GM18526 (cell line): ENCODE results near the gene PPP1CA.

Source experiments
- POLR2A ChIP-seq: IDR thresholded peaks from 3 replicates; pipeline ENCODE4 v1.6.1; 2011; ENCODE audit not compliant: insufficient read length; ENCODE audit errors: extremely low read depth

Gene PPP1CA

GRCh38 chr11:67401495-67402191, at the start of gene PPP1CA:
Gene PPP1CA (minus strand): TSS chr11:67401858. CDS start chr11:67401782, 76 bp downstream.
- peak; percentile 89 for TF ChIP-seq POLR2A

DNA sequence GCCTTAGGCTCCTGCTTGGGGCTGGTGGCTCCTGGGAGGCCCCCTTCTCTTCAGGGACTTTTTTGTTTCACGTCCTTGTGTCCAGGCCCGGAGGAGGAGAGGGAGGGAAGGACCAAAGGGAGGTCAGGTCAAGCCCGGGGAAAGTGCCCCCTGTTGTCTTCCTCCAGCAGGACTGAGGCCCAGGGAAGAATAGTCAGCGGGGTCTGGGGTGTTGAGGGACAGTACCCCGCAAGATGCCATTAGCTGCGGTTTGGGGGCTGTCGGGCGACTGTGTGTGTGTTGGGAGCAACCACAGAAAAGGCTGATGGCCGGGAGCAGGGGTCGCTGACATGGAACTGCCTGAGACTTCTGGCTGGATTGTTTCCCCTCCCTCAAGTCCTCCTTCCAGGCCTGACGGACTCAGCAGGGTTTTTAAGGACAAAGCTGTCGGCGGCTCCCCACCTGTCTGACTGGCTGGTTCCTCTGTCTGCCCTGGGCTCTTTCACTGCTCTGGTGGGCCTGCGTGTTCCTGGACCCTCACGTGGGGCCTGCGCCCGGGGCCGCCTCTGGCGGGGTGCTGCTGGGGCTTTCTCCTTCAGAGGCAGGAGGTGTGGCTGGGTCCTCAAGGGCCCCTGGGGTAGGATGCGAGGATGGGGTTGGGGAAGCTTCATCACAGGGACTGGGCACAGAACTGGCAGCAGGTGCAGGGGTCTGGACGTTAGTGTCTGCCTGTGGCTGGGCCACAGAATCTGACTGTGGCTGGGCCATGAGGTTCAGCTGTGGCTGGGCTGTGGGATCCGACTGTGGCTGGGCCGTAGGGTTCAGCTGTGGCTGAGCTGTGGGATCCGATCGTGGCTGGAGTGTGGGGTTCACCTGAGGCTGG, 49.4 kb upstream of the PPP1CA start:
- no peak for TF ChIP-seq POLR2A

GRCh38 chr11:67449116-67449844, 47.6 kb upstream of the PPP1CA start:
- TF ChIP-seq POLR2A: no peak

DNA sequence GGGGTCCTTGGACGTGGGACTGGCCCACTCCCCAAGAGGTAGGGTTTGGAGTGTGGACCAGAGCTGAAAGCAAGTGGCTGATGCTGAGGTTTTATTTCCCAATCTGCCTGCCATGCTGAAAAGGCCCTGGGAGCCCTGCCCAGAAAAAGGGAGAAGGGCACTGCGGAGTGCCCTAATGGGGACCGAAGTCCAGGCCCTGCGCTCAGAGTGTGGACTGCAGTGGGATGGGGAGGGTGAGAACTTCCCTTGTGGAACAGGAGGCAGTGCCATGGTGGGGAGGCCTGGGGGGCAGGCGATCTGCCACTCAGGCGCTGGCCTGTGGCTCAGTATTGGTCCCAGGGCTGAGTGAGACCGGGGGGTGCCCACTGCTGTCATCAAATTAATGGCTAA, 46.6 kb upstream of the PPP1CA start:
- no peak for TF ChIP-seq POLR2A

DNA sequence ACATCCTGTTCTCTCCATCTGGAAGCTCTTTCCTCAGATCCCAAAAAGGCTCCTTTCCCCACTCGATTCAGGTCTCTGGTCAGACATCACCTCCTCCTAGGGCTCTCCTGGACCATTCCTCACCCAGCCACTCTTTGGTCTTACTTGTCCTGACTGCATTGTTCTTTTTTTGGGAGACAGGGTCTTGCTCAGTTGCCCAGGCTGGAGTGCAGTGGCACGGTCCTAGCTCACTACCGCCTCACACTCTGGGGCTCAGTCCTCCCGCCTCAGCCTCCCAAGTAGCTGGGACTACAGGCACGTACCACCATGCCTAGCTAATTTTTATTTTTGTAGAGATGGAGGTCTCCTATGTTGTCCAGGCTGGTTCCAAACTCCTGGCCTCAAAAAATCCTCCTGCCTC, 43.9 kb upstream of the PPP1CA start:
- no peak for TF ChIP-seq POLR2A

DNA sequence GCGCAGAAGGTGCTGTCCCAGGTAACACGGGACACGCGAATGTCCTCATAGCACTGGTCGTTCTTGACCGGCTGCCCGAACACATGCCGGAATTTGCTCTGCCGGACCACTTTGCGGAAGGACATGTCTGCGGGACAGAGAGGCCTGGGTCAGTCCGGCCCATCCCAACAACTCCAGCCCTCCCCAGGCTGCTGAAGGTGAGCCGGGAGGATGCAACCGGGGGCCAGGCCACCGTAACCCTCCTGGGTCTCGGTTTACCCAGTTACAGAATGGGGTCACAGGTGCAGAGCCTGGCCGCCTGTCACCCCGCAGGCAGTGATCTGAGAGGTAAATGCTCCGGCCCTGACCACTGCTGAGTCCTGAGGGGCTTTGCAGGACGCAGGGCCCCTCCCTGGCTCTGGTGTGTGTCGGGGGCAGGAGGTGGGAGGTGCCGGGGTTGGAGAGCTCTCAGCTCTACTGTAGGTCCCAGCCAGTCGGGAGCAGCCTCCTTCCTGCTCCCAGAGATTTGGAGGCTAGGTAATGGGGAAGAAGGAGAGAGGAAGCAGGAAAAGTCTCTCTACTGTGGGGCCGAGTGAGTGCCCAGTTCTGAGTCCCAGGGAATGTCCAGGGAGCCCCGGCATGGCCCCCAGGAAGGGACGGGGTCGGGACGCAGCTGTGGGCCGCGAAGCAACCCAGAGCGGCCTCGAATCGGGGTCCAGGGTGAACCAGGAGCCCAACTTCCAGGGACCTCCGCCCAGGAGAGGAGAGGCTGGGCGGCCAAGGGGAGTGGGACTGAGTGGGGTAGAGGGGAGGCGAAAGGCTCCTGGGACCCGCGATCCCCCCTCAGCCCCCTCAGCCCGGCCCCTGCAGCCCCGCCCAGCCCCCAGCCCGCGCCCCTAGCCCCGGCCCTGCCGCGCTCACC, 41.1 kb upstream of the PPP1CA start:
- peak; percentile 22 for TF ChIP-seq POLR2A

- no peak for TF ChIP-seq POLR2A
Measured at GRCh38 chr11:67441731-67442351, 40.2 kb upstream of the PPP1CA start.

- no peak for TF ChIP-seq POLR2A
Measured at GRCh38 chr11:67441098-67441563, 39.5 kb upstream of the PPP1CA start.

- peak; percentile 22 for TF ChIP-seq POLR2A
Measured at GRCh38 chr11:67440229-67441097, 38.8 kb upstream of the PPP1CA start.

DNA sequence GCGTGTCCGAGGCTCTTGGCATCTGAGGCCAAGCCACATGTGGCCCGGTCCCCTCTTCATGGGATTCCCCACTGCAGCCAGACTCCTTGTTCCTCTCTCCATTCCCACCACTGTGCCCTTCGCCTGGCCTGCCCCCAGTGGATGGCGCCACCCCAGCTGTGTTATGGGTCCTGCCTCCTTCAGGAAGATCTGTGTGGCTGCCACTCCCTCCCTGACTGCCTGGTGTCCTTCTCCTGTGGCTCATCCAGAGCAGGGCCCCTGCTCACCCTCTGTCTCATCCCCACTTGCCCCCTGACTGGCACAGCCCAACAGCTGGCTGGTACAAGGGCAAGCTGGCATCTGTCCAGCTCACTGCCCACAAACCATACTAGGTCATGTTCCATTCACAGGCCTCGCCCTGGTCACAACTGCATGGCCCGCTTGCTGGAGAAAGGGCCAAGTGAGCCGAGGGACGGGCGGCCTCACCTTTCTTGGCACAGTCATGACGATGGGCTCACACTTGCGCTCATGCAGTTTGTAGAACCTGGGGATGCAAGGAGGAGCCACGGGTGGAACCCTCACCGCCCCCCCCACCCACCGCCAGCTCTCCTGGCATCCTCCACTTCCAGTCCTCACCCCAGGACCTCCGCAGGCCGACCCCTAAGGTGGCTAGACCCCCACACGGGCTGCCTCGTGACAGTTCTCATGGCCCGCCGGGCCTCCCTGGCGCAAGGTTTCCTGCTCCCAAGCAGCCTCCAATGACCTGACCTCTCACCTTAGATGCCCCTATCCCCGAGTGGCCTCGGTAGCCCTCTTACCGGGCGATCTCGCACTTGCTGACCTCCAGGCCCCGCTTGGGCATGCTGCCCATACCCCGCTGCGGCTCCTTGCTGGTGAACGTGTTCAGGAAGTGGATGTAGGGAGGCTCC, 37.9 kb upstream of the PPP1CA start:
- peak; percentile 12 for TF ChIP-seq POLR2A

DNA sequence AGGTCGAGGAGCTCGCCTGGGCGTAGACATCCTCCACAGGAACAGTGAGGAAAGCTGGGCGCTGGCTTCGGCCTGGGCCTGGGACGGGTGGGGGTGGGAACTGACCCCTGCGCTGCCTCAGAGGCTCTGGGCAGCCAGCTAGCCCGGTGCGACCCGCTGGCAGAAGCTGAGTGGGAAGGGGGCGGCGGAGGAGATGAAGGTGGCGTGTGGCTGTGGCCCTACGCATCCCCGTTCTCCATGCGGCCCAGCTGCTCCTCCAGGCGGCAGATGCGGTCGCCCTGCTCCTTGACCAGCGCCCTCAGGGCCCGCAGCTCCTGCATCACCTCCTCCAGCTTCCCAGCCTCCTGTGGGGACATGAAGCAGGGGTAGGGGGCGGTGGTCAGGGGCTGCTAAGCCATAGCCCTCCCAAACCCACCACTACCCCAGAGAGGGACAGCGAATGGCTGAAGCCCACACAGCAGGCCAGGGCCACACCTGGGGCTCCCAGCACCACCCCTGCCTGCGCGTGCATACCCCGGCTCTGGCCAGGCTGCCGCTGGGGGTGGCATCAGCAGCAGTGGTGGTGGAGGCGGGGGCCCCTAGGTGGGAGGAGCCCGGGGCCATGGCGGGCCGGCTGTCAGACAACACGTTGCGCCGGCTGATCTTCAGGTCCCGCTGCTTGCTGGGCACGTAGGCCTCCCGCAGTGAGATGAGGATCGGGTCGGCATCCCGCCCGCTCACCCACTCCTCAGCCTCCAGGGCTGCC, 36.7 kb upstream of the PPP1CA start:
- no peak for TF ChIP-seq POLR2A

DNA sequence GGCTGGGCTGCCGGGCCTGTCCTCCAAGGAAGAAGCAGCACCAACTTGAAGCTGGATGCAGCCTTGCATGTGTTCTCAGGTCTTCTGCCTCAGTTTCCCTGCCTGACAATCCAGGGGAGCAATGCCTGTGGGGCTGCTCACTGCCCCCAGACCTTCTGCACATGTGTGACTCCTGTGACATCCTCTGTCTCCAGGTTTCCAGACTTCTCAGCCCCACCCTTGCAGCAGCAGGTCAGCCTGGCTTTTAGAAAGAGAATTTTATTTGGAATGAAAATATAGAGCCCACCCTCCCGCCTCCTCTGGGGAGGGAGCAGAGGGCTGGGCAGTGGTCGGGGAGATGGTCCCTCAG, 36.1 kb upstream of the PPP1CA start:
- no peak for TF ChIP-seq POLR2A
